ENCODE measurements around the gene COQ8A. TPM values are rescaled to one million over a fixed set of nuclear protein-coding genes. Genes with fewer than 3 reads are reported as not detected.

The COQ8A gene
- total RNA-seq, 1 experiment from 2014 or later: 39.4 TPM

DNA sequence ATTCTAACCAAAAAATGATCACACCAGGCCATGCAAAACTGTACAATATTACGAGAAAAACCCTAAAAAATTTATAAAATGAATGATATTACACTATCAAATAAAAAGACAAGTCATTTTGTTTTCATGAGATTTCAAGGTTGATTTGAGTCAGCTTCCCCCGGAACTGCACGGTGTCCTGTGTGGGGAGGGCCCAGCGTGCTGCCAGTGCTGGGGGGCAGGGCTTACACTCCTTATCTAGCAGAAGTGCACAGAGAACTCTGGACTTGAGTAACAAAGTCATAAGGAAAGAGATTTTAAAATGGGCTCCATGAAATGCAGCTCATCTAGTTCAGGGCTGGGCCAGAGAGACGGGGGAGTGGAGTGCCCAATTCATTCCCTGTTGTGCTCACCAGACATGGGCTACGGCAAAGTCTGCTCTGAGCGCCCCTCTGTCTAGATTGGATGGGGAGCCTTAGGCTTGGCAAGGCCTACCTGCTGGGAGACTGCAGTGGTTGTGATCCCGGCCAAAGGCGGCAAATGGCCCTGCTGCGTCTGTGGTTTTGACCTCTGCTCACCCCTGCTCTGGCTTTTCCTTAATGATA is 50.1 kb downstream of the COQ8A start (continued):
- TF ChIP-seq, protein P1, sequence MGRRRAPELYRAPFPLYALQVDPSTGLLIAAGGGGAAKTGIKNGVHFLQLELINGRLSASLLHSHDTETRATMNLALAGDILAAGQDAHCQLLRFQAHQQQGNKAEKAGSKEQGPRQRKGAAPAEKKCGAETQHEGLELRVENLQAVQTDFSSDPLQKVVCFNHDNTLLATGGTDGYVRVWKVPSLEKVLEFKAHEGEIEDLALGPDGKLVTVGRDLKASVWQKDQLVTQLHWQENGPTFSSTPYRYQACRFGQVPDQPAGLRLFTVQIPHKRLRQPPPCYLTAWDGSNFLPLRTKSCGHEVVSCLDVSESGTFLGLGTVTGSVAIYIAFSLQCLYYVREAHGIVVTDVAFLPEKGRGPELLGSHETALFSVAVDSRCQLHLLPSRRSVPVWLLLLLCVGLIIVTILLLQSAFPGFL (CRISPR knock-in tag; IDR thresholded peaks at IDR 0.05; ENCODE audit: borderline replicate concordance): no peak
- TF ChIP-seq, protein P2, sequence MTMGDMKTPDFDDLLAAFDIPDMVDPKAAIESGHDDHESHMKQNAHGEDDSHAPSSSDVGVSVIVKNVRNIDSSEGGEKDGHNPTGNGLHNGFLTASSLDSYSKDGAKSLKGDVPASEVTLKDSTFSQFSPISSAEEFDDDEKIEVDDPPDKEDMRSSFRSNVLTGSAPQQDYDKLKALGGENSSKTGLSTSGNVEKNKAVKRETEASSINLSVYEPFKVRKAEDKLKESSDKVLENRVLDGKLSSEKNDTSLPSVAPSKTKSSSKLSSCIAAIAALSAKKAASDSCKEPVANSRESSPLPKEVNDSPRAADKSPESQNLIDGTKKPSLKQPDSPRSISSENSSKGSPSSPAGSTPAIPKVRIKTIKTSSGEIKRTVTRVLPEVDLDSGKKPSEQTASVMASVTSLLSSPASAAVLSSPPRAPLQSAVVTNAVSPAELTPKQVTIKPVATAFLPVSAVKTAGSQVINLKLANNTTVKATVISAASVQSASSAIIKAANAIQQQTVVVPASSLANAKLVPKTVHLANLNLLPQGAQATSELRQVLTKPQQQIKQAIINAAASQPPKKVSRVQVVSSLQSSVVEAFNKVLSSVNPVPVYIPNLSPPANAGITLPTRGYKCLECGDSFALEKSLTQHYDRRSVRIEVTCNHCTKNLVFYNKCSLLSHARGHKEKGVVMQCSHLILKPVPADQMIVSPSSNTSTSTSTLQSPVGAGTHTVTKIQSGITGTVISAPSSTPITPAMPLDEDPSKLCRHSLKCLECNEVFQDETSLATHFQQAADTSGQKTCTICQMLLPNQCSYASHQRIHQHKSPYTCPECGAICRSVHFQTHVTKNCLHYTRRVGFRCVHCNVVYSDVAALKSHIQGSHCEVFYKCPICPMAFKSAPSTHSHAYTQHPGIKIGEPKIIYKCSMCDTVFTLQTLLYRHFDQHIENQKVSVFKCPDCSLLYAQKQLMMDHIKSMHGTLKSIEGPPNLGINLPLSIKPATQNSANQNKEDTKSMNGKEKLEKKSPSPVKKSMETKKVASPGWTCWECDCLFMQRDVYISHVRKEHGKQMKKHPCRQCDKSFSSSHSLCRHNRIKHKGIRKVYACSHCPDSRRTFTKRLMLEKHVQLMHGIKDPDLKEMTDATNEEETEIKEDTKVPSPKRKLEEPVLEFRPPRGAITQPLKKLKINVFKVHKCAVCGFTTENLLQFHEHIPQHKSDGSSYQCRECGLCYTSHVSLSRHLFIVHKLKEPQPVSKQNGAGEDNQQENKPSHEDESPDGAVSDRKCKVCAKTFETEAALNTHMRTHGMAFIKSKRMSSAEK (CRISPR knock-in tag; IDR thresholded peaks at IDR 0.05; ENCODE audit: borderline replicate concordance): no peak

DNA sequence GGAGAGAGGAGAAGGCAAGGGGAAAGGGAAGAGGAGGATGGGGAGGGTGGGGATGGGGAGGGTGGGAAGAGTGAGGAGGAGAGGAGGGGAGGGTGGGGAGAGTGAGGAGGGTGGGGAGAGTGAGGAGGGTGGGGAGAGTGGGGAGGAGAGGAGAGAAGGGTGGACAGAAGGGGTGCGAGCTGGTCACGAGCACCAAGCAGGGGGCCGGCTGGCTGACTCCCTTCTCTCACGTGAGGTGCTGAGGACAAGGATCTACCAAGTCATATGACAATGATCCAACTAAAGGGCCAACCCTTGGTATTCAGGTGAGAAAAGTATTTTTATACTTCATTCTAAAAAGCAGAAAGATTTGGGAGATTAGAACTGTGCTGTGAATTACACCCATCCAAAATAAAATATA is 51.8 kb downstream of the COQ8A start:
- Mint-ChIP-seq H3K4me1 (peaks cover 37% of the 10 kb centered on the region), H3K27me3 (ENCODE audit: low read depth) (no peaks in the 10 kb centered on the region), H3K4me3 (no peak overlapping the region), H3K36me3 (peaks cover 9% of the 10 kb centered on the region), H3K9me3 (no peaks in the 10 kb centered on the region), H3K27ac (no peak overlapping the region)
- ChIA-PET POLR2A (no interaction called here), CTCF (interaction anchor here (1.7 kb wide), 1 partner anchor 10 kb away, joined by 4 read pairs; no protein-coding TSS in a partner anchor)
- no peak for DNase-seq (ENCODE audit: low spot score)
- TF ChIP-seq, protein P3, sequence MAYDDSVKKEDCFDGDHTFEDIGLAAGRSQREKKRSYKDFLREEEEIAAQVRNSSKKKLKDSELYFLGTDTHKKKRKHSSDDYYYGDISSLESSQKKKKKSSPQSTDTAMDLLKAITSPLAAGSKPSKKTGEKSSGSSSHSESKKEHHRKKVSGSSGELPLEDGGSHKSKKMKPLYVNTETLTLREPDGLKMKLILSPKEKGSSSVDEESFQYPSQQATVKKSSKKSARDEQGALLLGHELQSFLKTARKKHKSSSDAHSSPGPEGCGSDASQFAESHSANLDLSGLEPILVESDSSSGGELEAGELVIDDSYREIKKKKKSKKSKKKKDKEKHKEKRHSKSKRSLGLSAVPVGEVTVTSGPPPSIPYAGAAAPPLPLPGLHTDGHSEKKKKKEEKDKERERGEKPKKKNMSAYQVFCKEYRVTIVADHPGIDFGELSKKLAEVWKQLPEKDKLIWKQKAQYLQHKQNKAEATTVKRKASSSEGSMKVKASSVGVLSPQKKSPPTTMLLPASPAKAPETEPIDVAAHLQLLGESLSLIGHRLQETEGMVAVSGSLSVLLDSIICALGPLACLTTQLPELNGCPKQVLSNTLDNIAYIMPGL (CRISPR knock-in tag; IDR thresholded peaks at IDR 0.05): no peak
- TF ChIP-seq SMAD4 (CRISPR knock-in tag; IDR thresholded peaks at IDR 0.05) (no peak), NR1H2 (CRISPR knock-in tag; IDR thresholded peaks at IDR 0.05) (no peak), IRF2 (CRISPR knock-in tag; IDR thresholded peaks at IDR 0.05; ENCODE audit: borderline replicate concordance, low read depth) (no peak), ZNF219 (CRISPR knock-in tag; IDR thresholded peaks at IDR 0.05; ENCODE audit: borderline replicate concordance) (no peak), FOXK1 (CRISPR knock-in tag; IDR thresholded peaks at IDR 0.05) (no peak), ESRRA (CRISPR knock-in tag; IDR thresholded peaks at IDR 0.05; ENCODE audit: borderline replicate concordance) (no peak)
- TF ChIP-seq, protein P4, sequence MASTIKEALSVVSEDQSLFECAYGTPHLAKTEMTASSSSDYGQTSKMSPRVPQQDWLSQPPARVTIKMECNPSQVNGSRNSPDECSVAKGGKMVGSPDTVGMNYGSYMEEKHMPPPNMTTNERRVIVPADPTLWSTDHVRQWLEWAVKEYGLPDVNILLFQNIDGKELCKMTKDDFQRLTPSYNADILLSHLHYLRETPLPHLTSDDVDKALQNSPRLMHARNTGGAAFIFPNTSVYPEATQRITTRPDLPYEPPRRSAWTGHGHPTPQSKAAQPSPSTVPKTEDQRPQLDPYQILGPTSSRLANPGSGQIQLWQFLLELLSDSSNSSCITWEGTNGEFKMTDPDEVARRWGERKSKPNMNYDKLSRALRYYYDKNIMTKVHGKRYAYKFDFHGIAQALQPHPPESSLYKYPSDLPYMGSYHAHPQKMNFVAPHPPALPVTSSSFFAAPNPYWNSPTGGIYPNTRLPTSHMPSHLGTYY (CRISPR knock-in tag; IDR thresholded peaks at IDR 0.05): no peak
- TF ChIP-seq, protein P5, sequence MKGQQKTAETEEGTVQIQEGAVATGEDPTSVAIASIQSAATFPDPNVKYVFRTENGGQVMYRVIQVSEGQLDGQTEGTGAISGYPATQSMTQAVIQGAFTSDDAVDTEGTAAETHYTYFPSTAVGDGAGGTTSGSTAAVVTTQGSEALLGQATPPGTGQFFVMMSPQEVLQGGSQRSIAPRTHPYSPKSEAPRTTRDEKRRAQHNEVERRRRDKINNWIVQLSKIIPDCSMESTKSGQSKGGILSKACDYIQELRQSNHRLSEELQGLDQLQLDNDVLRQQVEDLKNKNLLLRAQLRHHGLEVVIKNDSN (CRISPR knock-in tag; IDR thresholded peaks at IDR 0.05): no peak
- ATAC-seq: no peak

DNA sequence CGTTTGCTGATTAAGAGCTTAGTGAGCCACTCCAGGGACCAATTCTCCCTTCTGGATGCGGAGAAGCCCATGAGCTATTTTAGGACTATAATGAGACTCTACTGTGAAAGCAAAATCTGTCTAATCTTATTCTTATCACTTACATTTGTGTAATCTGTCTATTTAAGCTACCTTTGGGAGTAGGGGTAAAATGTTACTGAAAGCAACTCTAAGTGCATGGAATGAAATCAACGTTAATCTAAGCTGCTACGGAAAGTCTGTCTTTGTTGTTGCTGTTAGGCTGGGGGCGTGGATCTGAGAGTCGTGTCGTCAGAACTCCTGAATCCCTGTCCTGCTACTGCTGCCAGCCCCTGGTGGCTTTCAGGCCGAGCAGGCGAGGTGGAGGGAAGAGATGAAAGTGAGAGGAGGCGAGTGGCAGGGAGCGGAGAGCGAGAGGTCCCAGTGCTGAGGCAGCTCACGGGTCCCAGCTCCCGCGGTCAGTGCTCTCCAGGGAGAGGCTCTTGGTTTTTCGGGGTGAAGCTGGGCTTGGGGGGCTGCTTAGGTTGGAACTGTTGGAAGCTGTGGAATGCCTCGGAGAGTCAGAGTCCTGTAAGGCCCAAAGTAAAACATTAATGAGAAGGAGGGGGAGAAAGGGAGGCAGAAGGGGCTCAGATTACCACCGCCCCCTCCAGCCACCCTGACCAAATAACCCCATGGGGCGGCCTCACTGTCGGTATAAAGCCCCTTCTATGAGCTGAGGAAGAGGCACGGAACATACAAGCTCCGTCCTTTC is 53.9 kb downstream of the COQ8A start:
- H3K4me1 Mint-ChIP-seq: peaks cover 25% of the 10 kb centered on the region
- no peak for DNase-seq (ENCODE audit: low spot score)
- H3K4me3 Mint-ChIP-seq: no peak overlapping the region
- no peaks in the 10 kb centered on the region for H3K27me3 Mint-ChIP-seq (ENCODE audit: low read depth)
- H3K27ac Mint-ChIP-seq: peak overlapping the region; percentile 60
- H3K9me3 Mint-ChIP-seq: no peaks in the 10 kb centered on the region
- peaks cover 8% of the 10 kb centered on the region; the same call in 1 of the 2 replicates for H3K36me3 Mint-ChIP-seq
- CTCF ChIA-PET: interaction anchor here (0.9 to 1.4 kb wide), 3 partner anchors 24 to 453 kb away, joined by 3 to 5 read pairs (median 3); no protein-coding TSS in a partner anchor
- POLR2A ChIA-PET: no interaction called here
- peak; percentile 53 for ATAC-seq
- TF ChIP-seq, protein P6, sequence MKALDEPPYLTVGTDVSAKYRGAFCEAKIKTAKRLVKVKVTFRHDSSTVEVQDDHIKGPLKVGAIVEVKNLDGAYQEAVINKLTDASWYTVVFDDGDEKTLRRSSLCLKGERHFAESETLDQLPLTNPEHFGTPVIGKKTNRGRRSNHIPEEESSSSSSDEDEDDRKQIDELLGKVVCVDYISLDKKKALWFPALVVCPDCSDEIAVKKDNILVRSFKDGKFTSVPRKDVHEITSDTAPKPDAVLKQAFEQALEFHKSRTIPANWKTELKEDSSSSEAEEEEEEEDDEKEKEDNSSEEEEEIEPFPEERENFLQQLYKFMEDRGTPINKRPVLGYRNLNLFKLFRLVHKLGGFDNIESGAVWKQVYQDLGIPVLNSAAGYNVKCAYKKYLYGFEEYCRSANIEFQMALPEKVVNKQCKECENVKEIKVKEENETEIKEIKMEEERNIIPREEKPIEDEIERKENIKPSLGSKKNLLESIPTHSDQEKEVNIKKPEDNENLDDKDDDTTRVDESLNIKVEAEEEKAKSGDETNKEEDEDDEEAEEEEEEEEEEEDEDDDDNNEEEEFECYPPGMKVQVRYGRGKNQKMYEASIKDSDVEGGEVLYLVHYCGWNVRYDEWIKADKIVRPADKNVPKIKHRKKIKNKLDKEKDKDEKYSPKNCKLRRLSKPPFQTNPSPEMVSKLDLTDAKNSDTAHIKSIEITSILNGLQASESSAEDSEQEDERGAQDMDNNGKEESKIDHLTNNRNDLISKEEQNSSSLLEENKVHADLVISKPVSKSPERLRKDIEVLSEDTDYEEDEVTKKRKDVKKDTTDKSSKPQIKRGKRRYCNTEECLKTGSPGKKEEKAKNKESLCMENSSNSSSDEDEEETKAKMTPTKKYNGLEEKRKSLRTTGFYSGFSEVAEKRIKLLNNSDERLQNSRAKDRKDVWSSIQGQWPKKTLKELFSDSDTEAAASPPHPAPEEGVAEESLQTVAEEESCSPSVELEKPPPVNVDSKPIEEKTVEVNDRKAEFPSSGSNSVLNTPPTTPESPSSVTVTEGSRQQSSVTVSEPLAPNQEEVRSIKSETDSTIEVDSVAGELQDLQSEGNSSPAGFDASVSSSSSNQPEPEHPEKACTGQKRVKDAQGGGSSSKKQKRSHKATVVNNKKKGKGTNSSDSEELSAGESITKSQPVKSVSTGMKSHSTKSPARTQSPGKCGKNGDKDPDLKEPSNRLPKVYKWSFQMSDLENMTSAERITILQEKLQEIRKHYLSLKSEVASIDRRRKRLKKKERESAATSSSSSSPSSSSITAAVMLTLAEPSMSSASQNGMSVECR (CRISPR knock-in tag; IDR thresholded peaks at IDR 0.05; ENCODE audit: borderline replicate concordance): no peak
- TF ChIP-seq, protein P7, sequence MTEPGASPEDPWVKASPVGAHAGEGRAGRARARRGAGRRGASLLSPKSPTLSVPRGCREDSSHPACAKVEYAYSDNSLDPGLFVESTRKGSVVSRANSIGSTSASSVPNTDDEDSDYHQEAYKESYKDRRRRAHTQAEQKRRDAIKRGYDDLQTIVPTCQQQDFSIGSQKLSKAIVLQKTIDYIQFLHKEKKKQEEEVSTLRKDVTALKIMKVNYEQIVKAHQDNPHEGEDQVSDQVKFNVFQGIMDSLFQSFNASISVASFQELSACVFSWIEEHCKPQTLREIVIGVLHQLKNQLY (CRISPR knock-in tag; IDR thresholded peaks at IDR 0.05): no peak
- TF ChIP-seq, protein P8, sequence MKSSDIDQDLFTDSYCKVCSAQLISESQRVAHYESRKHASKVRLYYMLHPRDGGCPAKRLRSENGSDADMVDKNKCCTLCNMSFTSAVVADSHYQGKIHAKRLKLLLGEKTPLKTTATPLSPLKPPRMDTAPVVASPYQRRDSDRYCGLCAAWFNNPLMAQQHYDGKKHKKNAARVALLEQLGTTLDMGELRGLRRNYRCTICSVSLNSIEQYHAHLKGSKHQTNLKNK (CRISPR knock-in tag; IDR thresholded peaks at IDR 0.05): no peak
- TF ChIP-seq ZNF138 (CRISPR knock-in tag; conservative IDR thresholded peaks at IDR 0.05): no peak

Data from WTC11 (cell line).